ENCODE results near the gene VWA3A. TPM values are rescaled to one million over a fixed set of nuclear protein-coding genes. Genes with fewer than 3 reads are reported as not detected.

Gene VWA3A
- total RNA-seq, 1 donor from 2014 or later, result 0.56 TPM

DNA sequence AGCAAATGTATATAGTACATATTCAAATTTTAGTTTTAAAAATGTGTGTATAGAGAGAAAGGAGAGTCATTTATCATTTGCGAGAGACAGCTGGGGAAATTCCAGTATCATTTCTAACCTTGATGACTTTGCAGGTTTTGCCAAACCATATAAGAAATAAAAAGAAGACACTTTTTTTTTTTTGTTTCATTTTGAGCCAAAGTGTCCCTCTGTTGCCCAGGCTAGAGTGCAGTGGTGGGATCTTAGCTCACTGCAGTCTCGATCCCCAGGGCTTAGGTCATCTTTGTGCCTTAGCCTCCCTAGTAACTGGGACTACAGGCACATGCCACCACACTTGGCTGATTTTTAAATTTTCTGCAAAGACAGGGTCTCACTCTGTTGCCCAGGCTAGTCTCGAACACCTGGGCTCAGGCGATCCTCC, 38.4 kb upstream of the VWA3A start:
- H3K36me3 Mint-ChIP-seq (ENCODE audit: low read depth, unreplicated experiment), result no peaks in the 10 kb centered on the region
- no peaks in the 10 kb centered on the region for H3K9me3 Mint-ChIP-seq (ENCODE audit: unreplicated experiment)
- DNase-seq (ENCODE audit: low spot score), result no peak
- no peaks in the 10 kb centered on the region for H3K27me3 Mint-ChIP-seq (ENCODE audit: unreplicated experiment)
- no peak overlapping the region for H3K4me3 Mint-ChIP-seq (ENCODE audit: unreplicated experiment)
- TF ChIP-seq, protein P1, sequence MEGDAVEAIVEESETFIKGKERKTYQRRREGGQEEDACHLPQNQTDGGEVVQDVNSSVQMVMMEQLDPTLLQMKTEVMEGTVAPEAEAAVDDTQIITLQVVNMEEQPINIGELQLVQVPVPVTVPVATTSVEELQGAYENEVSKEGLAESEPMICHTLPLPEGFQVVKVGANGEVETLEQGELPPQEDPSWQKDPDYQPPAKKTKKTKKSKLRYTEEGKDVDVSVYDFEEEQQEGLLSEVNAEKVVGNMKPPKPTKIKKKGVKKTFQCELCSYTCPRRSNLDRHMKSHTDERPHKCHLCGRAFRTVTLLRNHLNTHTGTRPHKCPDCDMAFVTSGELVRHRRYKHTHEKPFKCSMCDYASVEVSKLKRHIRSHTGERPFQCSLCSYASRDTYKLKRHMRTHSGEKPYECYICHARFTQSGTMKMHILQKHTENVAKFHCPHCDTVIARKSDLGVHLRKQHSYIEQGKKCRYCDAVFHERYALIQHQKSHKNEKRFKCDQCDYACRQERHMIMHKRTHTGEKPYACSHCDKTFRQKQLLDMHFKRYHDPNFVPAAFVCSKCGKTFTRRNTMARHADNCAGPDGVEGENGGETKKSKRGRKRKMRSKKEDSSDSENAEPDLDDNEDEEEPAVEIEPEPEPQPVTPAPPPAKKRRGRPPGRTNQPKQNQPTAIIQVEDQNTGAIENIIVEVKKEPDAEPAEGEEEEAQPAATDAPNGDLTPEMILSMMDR (IDR thresholded peaks at IDR 0.05; ENCODE audit: unreplicated experiment), result no peak
- H3K4me1 Mint-ChIP-seq (ENCODE audit: unreplicated experiment), result peaks cover 7% of the 10 kb centered on the region
- no peak overlapping the region for H3K27ac Mint-ChIP-seq (ENCODE audit: unreplicated experiment)

DNA sequence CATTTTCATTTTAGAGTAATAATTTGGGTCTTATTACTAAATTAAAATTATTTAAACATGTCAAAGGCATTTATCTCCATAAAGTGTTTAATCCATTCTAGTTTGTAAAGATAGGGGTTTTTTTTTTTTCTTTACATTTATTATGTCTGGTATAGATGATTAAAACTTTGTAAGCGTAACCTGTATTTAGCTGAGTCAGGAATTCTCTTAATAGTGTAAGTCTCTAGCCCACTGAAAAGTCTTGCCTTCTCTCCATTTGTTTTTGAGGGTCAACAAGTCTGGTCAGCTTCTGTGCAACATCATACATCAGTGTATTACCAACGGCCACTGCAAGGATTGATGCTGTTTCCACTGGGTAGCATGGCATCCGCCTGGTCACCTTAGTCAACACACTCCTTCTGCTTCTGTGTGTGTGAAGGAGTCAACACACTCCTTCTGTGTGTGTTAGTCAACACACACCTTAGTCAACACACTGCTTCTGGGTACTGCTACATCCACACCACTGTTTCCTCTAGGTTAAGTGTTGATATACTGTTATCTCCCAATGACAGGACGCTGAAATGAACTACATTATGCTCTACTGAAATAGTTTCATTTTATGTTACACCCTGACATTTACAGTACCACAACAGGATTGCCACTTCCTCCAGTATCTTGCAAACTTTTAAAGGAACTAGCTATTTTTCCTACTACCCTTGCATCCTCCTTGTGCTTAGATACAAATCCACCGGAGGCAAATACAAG, 37.3 kb upstream of the VWA3A start:
- Mint-ChIP-seq H3K36me3 (ENCODE audit: low read depth, unreplicated experiment) (no peaks in the 10 kb centered on the region), H3K27me3 (ENCODE audit: unreplicated experiment) (no peaks in the 10 kb centered on the region), H3K4me1 (ENCODE audit: unreplicated experiment) (peaks cover 7% of the 10 kb centered on the region), H3K27ac (ENCODE audit: unreplicated experiment) (no peak overlapping the region), H3K9me3 (ENCODE audit: unreplicated experiment) (no peaks in the 10 kb centered on the region), H3K4me3 (ENCODE audit: unreplicated experiment) (no peak overlapping the region)
- no peak for DNase-seq (ENCODE audit: low spot score)
- TF ChIP-seq, protein P1 (IDR thresholded peaks at IDR 0.05; ENCODE audit: unreplicated experiment), result no peak

DNA sequence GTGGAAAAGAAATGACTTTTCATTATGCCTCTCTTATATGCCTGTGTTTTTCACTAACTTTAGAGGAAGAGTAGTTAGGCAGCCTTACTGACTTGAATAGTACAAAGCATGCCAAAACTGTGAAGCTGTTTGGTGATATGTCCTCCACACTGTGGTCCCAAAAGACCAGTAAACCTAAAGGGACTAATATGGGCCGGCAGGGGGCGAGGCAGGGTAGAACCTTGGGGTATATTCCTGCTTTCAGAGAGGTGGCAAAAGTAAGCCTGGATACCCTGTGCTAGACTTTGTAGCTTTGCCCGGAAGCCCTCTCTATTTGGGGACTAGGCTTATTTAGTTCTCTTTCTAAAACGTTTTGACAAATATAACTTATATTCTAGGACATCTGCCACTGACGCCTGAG, 36.5 kb upstream of the VWA3A start:
- TF ChIP-seq, protein P1 (IDR thresholded peaks at IDR 0.05; ENCODE audit: unreplicated experiment), result peak; percentile 54
- peak; percentile 48 for DNase-seq (ENCODE audit: low spot score)

DNA sequence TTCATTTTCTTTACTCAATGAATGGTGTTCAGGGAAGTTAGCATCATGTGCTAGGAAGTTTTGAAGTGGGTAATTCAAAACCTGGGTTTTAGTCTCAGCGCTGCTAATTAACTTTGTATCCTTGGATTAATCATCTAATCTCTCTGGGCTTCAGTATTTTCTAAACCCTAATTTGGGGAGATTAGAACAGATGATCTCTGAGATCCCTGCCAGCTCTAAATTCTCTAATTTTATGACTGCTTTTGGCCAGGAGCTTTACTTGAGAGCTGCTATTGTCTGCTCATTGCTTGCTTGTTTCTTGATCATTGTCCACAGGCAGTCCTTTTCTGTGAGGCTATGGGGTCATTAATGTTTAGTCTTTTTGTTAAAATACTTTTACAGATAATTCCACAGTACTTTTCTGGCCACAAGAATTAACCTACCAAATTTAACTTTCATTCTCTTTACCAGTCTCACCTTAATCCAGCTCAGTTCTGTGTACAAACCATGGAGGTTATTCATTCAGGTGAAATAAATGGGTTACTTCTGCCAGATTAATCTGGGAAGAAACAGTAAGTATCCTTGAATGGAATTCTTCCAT, 28.4 kb upstream of the VWA3A start:
- no peaks in the 10 kb centered on the region for H3K4me1 Mint-ChIP-seq (ENCODE audit: unreplicated experiment)
- H3K9me3 Mint-ChIP-seq (ENCODE audit: unreplicated experiment), result no peaks in the 10 kb centered on the region
- TF ChIP-seq, protein P1 (IDR thresholded peaks at IDR 0.05; ENCODE audit: unreplicated experiment), result no peak
- no peak for DNase-seq (ENCODE audit: low spot score)
- no peak overlapping the region for H3K27ac Mint-ChIP-seq (ENCODE audit: unreplicated experiment)
- no peak overlapping the region for H3K4me3 Mint-ChIP-seq (ENCODE audit: unreplicated experiment)
- H3K36me3 Mint-ChIP-seq (ENCODE audit: low read depth, unreplicated experiment), result peaks cover 6% of the 10 kb centered on the region
- no peaks in the 10 kb centered on the region for H3K27me3 Mint-ChIP-seq (ENCODE audit: unreplicated experiment)

More for the DNA sequence above, 36.5 kb upstream of the VWA3A start:
- Mint-ChIP-seq H3K36me3 (ENCODE audit: low read depth, unreplicated experiment) (no peaks in the 10 kb centered on the region), H3K27ac (ENCODE audit: unreplicated experiment) (no peak overlapping the region), H3K4me3 (ENCODE audit: unreplicated experiment) (no peak overlapping the region), H3K4me1 (ENCODE audit: unreplicated experiment) (peaks cover 7% of the 10 kb centered on the region), H3K27me3 (ENCODE audit: unreplicated experiment) (no peaks in the 10 kb centered on the region), H3K9me3 (ENCODE audit: unreplicated experiment) (no peaks in the 10 kb centered on the region)

DNA sequence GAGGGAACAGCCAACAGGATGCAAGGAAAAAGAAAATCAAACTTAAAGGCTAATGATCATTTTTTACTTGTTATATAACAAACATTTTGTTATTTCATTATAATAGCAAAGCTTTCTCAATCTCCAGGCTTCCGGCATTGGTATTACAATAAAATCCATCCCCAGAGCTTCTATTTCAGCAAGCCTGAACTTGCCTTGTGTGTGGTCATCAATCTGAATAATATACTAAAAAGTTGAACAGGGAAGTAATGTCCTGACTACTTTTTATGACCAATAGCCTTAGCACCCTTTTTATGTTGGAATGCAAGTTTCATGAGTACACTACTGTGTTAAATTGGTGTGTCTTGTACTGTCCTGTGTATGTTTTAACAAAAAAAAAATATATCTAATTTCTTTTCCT, 27.1 kb upstream of the VWA3A start:
- Mint-ChIP-seq H3K36me3 (ENCODE audit: low read depth, unreplicated experiment) (peaks cover 6% of the 10 kb centered on the region), H3K27me3 (ENCODE audit: unreplicated experiment) (no peaks in the 10 kb centered on the region), H3K4me3 (ENCODE audit: unreplicated experiment) (no peak overlapping the region), H3K9me3 (ENCODE audit: unreplicated experiment) (no peaks in the 10 kb centered on the region), H3K4me1 (ENCODE audit: unreplicated experiment) (no peaks in the 10 kb centered on the region), H3K27ac (ENCODE audit: unreplicated experiment) (no peak overlapping the region)
- no peak for DNase-seq (ENCODE audit: low spot score)
- TF ChIP-seq, protein P1 (IDR thresholded peaks at IDR 0.05; ENCODE audit: unreplicated experiment), result no peak
